HepG2 (cell line): ENCODE measurements around the gene CAPN9. TPM values are rescaled to one million over a fixed set of nuclear protein-coding genes. Genes with fewer than 3 reads are reported as not detected.

Experiments
- ATAC-seq: fragments of 200-7000 bp; cut with Tn5 transposase; 3 replicates; pipeline ENCODE4 v1.9.1; 2020; ENCODE audit warnings: mild to moderate bottlenecking, moderate library complexity
- BruUV-seq: library from RNA; stranded (reverse); fragments of 400-500 nt; replicated peaks from 2 replicates; lab custom pipeline; 2021; lab: Mats Ljungman, UMichigan
- CTCF ChIA-PET: fragments of 300-600 bp; formaldehyde crosslinking; extraction: SDS; loops from one replicate; lab custom pipeline; 2021; ENCODE audit warnings: low total read pairs, inconsistent platforms, low intra/inter-chr PET ratio; lab: Yijun Ruan, JAX
- POLR2A ChIA-PET: fragments of 350-600 bp; sonication (Branson Sonifier 250); formaldehyde crosslinking; loops from one replicate; lab custom pipeline; 2020; ENCODE audit warnings: antibody characterized with exemption, inconsistent platforms; lab: Yijun Ruan, JAX
- DNase-seq: peaks from one replicate; pipeline ENCODE4 v3.0.0-alpha.2; 2015; ENCODE audit warnings: low spot score
- FAIRE-seq: peaks from 3 replicates; lab custom pipeline; 2011; peaks lifted over from hg19 to GRCh38; lab: Jason Lieb, UNC
- H2AFZ ChIP-seq: one replicate; pipeline ENCODE4 v1.6.1; 2011; ENCODE audit warnings: low read length, inconsistent platforms
- H3K27ac ChIP-seq: fragments of 300-600 bp; 3 replicates; pipeline ENCODE4 v1.8.0; 2011; ENCODE audit warnings: mixed run types, mild to moderate bottlenecking, mixed read lengths, low read length, inconsistent platforms; ENCODE audit not compliant: insufficient read depth; ENCODE audit errors: extremely low read length
- H3K27me3 ChIP-seq, 2 experiments: fragments of 200-600 bp in 1 of 2; 2 replicates in 1 of 2; 3 replicates in 1 of 2; pipeline versions ENCODE4 v1.6.0 to v1.8.0; 2011; ENCODE audit warnings: low read length in 2 of 2, mild to moderate bottlenecking in 2 of 2, moderate library complexity in 2 of 2, inconsistent platforms in 1 of 2; ENCODE audit not compliant: insufficient read depth in 2 of 2, control insufficient read depth in 1 of 2
- H3K36me3 ChIP-seq, 2 experiments: fragments of 200-600 bp in 1 of 2; replicated peaks in 1 of 2; 2 replicates in 1 of 2; 3 replicates in 1 of 2; pipeline versions ENCODE4 v1.5.1 to v1.8.0; 2011; ENCODE audit warnings: low read length in 2 of 2, inconsistent platforms in 1 of 2; ENCODE audit not compliant: insufficient read depth in 2 of 2, control insufficient read depth in 1 of 2
- H3K4me1 ChIP-seq: 2 replicates; pipeline ENCODE4 v1.5.1; 2012; ENCODE audit warnings: low read length, inconsistent platforms; ENCODE audit not compliant: insufficient read depth
- H3K4me2 ChIP-seq: 2 replicates; pipeline ENCODE4 v1.6.0; 2011; ENCODE audit warnings: low read depth, low read length, inconsistent platforms
- H3K4me3 ChIP-seq, 3 experiments: fragments of 200-600 bp in 1 of 3; sonication (generic), shearing (Covaris generic) in 1 of 3; replicated peaks in 1 of 3; 2 replicates each; pipeline ENCODE4 v1.5.1; 2011 to 2016; ENCODE audit warnings: low read length in 3 of 3, inconsistent platforms in 2 of 3, low read depth in 2 of 3, mild to moderate bottlenecking in 2 of 3, control low read depth in 1 of 3, mixed read lengths in 1 of 3; ENCODE audit not compliant: insufficient read depth in 1 of 3
- H3K79me2 ChIP-seq: one replicate; pipeline ENCODE4 v1.6.1; 2011; ENCODE audit warnings: low read length, inconsistent platforms; ENCODE audit not compliant: insufficient read depth
- H3K9ac ChIP-seq: 2 replicates; pipeline ENCODE4 v1.6.0; 2011; ENCODE audit warnings: mild to moderate bottlenecking, low read depth, low read length, inconsistent platforms; ENCODE audit not compliant: insufficient read depth
- H3K9me3 ChIP-seq: 2 replicates; pipeline ENCODE4 v1.5.1; 2012; ENCODE audit warnings: mild to moderate bottlenecking, low read length
- H4K20me1 ChIP-seq: 2 replicates; pipeline ENCODE4 v1.6.0; 2011; ENCODE audit warnings: inconsistent platforms, mild to moderate bottlenecking, low read length, moderate library complexity; ENCODE audit not compliant: insufficient read depth
- ATF3 ChIP-seq: sonication (generic); formaldehyde crosslinking; IDR thresholded peaks from 2 replicates; pipeline ENCODE4 v1.4.0; 2020; ENCODE audit warnings: missing genetic modification reagents
- ATF4 ChIP-seq, 2 experiments: fragments of 450-650 bp in 1 of 2; sonication (generic) in 1 of 2; formaldehyde crosslinking; IDR thresholded peaks; 2 replicates each; pipeline versions ENCODE4 v1.5.0 to v1.8.0; 2020 to 2022; ENCODE audit warnings: mild to moderate bottlenecking in 1 of 2, missing genetic modification reagents in 1 of 2
- BRF2 ChIP-seq: sonication (generic); formaldehyde crosslinking; IDR thresholded peaks from 2 replicates; pipeline ENCODE4 v1.8.1; 2022; ENCODE audit warnings: mild to moderate bottlenecking, missing genetic modification reagents
- CEBPB ChIP-seq: IDR thresholded peaks from 2 replicates; pipeline ENCODE4 v1.6.1; 2011; ENCODE audit warnings: low read depth, low read length, improper control_type of control experiment, borderline replicate concordance
- FOXA1 ChIP-seq, 2 experiments: fragments of 450-650 bp in 1 of 2; sonication (generic) in 1 of 2; formaldehyde crosslinking in 1 of 2; IDR thresholded peaks; 2 replicates each; pipeline versions ENCODE4 v1.4.0 to v1.6.1; 2016 to 2020; ENCODE audit warnings: missing genetic modification reagents in 1 of 2
- GPN1 ChIP-seq: sonication (generic); formaldehyde crosslinking; IDR thresholded peaks from 2 replicates; pipeline ENCODE4 v1.5.1; 2020; ENCODE audit warnings: missing genetic modification reagents, borderline replicate concordance
- JUN ChIP-seq: sonication (generic); formaldehyde crosslinking; IDR thresholded peaks from 2 replicates; pipeline ENCODE4 v1.4.0; 2020; ENCODE audit warnings: mild to moderate bottlenecking, missing genetic modification reagents
- MTERF4 ChIP-seq: sonication (generic); formaldehyde crosslinking; IDR thresholded peaks from 2 replicates; pipeline ENCODE4 v1.8.0; 2023; ENCODE audit warnings: mild to moderate bottlenecking, missing genetic modification reagents
- SOX13 ChIP-seq, 3 experiments: fragments of 450-650 bp in 1 of 3; sonication (generic) in 1 of 3; formaldehyde crosslinking in 1 of 3; IDR thresholded peaks in 2 of 3; conservative IDR thresholded peaks in 1 of 3; 2 replicates each; pipeline versions ENCODE4 v1.5.0 to v1.6.1; 2016 to 2020; ENCODE audit warnings: antibody characterized with exemption in 1 of 3, mild to moderate bottlenecking in 1 of 3, missing compliant biosample characterization in 1 of 3, missing genetic modification reagents in 1 of 3, moderate library complexity in 1 of 3
- ZNF12 ChIP-seq: sonication (generic); formaldehyde crosslinking; IDR thresholded peaks from 2 replicates; pipeline ENCODE4 v1.5.0; 2020; ENCODE audit warnings: missing genetic modification reagents
- ZNF224 ChIP-seq: sonication (generic); formaldehyde crosslinking; IDR thresholded peaks from 2 replicates; pipeline ENCODE4 v1.5.0; 2020; ENCODE audit warnings: mild to moderate bottlenecking, missing genetic modification reagents
- ZNF646 ChIP-seq: sonication (generic); formaldehyde crosslinking; IDR thresholded peaks from 2 replicates; pipeline ENCODE4 v1.9.0; 2021; ENCODE audit warnings: mild to moderate bottlenecking, missing genetic modification reagents
- ZNF703 ChIP-seq: sonication (generic); formaldehyde crosslinking; IDR thresholded peaks from 2 replicates; pipeline ENCODE4 v1.5.1; 2020; ENCODE audit warnings: missing genetic modification reagents, mild to moderate bottlenecking, moderate library complexity, borderline replicate concordance
- WGBS: methylation state at CpG from one replicate; pipeline ENCODE4 v1.1.6; 2017; ENCODE audit warnings: low lambda C conversion rate; 5-methylcytosine and 5-hydroxymethylcytosine counted together
- in situ Hi-C: cut with HindIII; loops from 2 replicates; pipeline ENCODE4 v1.10.0; 2017; ENCODE audit warnings: low pct_unique_long_range_greater_than_20kb; ENCODE audit not compliant: extremely low pct_ligation_motif_present
- intact Hi-C: fragments of 100-400 bp; cut with micrococcal nuclease; formaldehyde crosslinking; loops from one replicate; pipeline ENCODE4 v1.10.0; 2022; ENCODE audit not compliant: unreplicated experiment
- polyA plus RNA-seq, 8 experiments: library from polyadenylated mRNA; depleted of rRNA in 3 of 8; stranded (reverse) in 7 of 8; unstranded in 1 of 8; fragments of >200 nt; fragmentation: Illumina TruSeq in 4 of 8; extraction: Trizol in 4 of 8; gene quantifications; 2 replicates each; pipeline versions ENCODE4 v1.2.1 to v1.2.3, GENCODE V29; 2011 to 2016; ENCODE audit warnings: low read depth in 4 of 8, missing spikeins in 1 of 8, mixed read lengths in 1 of 8; ENCODE audit not compliant: insufficient read depth in 1 of 8
- total RNA-seq, 5 experiments: library from RNA; depleted of rRNA; stranded (reverse); fragments of >200 nt; fragmentation: Illumina TruSeq; extraction: Trizol; gene quantifications; 2 replicates each; pipeline ENCODE4 v1.2.3, GENCODE V29; 2016; ENCODE audit warnings: low read depth in 1 of 5

The CAPN9 gene
- total and polyA plus RNA-seq, 2 of the 13 experiments (the other 11 are each of a cell fraction or from before 2014, with no cell fraction given) = 0.04 to 0.31 TPM

GRCh38 chr1:230744382-230744781 lies 2.8 kb upstream of the CAPN9 start:
- no peaks in the 10 kb centered on the region for H4K20me1 ChIP-seq
- WGBS = 10% methylated on average over 5 of the region's 5 CpGs
- ATAC-seq (peak; percentile 45), FAIRE-seq (peak; percentile 32), DNase-seq (no peak)
- no peak overlapping the region for H3K27ac ChIP-seq
- no peaks in the 10 kb centered on the region for H3K9me3 ChIP-seq
- no peaks in the 10 kb centered on the region for H3K36me3 ChIP-seq
- BruUV-seq = no TSS peak
- POLR2A ChIA-PET = interaction anchor here (0.6 to 1.8 kb wide), 5 partner anchors 10 to 109 kb away, joined by 3 to 5 read pairs (median 4); no protein-coding TSS in a partner anchor
- intact Hi-C loops (no loop called here), in situ Hi-C loops (no loop called here)
- H3K4me3 ChIP-seq = no peak overlapping the region
- H3K4me1 ChIP-seq = peaks cover 71% of the 10 kb centered on the region
- H3K79me2 ChIP-seq = no peaks in the 10 kb centered on the region
- CTCF ChIA-PET = no interaction called here
- no peak overlapping the region for H3K9ac ChIP-seq
- H3K4me2 ChIP-seq = peak overlapping the region; percentile 65
- H2AFZ ChIP-seq = no peak overlapping the region
- H3K27me3 ChIP-seq = no peaks in the 10 kb centered on the region
- 0 out of 2 replicates have a peak, but pooled peaks have one; percentile 18 for TF ChIP-seq JUN (CRISPR knock-in tag)
- TF ChIP-seq ATF3 (CRISPR knock-in tag) = peak; percentile 75
- TF ChIP-seq SOX13 (IDR thresholded peaks at IDR 0.05) = no peak
- TF ChIP-seq SOX13 (CRISPR knock-in tag; conservative IDR thresholded peaks at IDR 0.05 in 1 of 2, IDR thresholded peaks at IDR 0.05 in 1 of 2) = 0 out of 4 replicates have a peak, but pooled peaks of 1 of the 2 experiments have one; percentile 10
- TF ChIP-seq CEBPB = peak; percentile 82; the same call in 1 of the 2 replicates
- no peak for TF ChIP-seq FOXA1 (IDR thresholded peaks at IDR 0.05)
- peak; percentile 52 for TF ChIP-seq FOXA1 (CRISPR knock-in tag; IDR thresholded peaks at IDR 0.05)
- TF ChIP-seq ATF4 (CRISPR knock-in tag; IDR thresholded peaks at IDR 0.05) = peak in 1 of 2 experiments; percentile 80; a peak in 2 of 4 replicates
- TF ChIP-seq ZNF646 = peak; percentile 88
- no peak for TF ChIP-seq BRF2 (CRISPR knock-in tag)
- TF ChIP-seq ZNF224 (CRISPR knock-in tag) = 0 out of 2 replicates have a peak, but pooled peaks have one; percentile 44
- no peak for TF ChIP-seq GPN1 (CRISPR knock-in tag)
- no peak for TF ChIP-seq MTERF4 (CRISPR knock-in tag)
- no peak for TF ChIP-seq ZNF703 (CRISPR knock-in tag)
- TF ChIP-seq ZNF12 (CRISPR knock-in tag) = no peak
